ENCODE measurements around the gene ASGR1.
"Not testable (repeated sequence)": the region's sequence is repeated elsewhere in the genome, so short reads cannot be mapped to it uniquely, and the experiment has no call there.

ASGR1 gene

GRCh38 chr17:7126386-7126785 lies 52.8 kb downstream of the ASGR1 start:
- not testable (repeated sequence) for H3K27ac ChIP-seq (ENCODE audit: low read length); H3K27me3 ChIP-seq (ENCODE audit: low read depth, low read length); H3K4me3 ChIP-seq (ENCODE audit: low read depth in 1 of 2, low read length in 2 of 2); H3K9me3 ChIP-seq (ENCODE audit: control insufficient read depth in 1 of 2, low read length in 2 of 2); H3K4me1 ChIP-seq (ENCODE audit: control insufficient read depth in 1 of 2, insufficient read depth in 2 of 2, low read length in 2 of 2); H3K36me3 ChIP-seq (ENCODE audit: control insufficient read depth in 1 of 2, insufficient read depth in 2 of 2, low read length in 2 of 2)

GRCh38 chr17:7124923-7125322 lies 54.2 kb downstream of the ASGR1 start:
- Histone ChIP-seq H3K9me3 (ENCODE audit: control insufficient read depth in 1 of 2, low read length in 2 of 2) (no peaks in the 10 kb centered on the region), H3K36me3 (ENCODE audit: control insufficient read depth in 1 of 2, insufficient read depth in 2 of 2, low read length in 2 of 2) (no peaks in the 10 kb centered on the region), H3K27ac (ENCODE audit: low read length) (no peak overlapping the region), H3K4me3 (ENCODE audit: low read depth in 1 of 2, low read length in 2 of 2) (no peak overlapping the region), H3K4me1 (ENCODE audit: control insufficient read depth in 1 of 2, insufficient read depth in 2 of 2, low read length in 2 of 2) (no peaks in the 10 kb centered on the region), H3K27me3 (ENCODE audit: low read depth, low read length) (no peaks in the 10 kb centered on the region)

DNA sequence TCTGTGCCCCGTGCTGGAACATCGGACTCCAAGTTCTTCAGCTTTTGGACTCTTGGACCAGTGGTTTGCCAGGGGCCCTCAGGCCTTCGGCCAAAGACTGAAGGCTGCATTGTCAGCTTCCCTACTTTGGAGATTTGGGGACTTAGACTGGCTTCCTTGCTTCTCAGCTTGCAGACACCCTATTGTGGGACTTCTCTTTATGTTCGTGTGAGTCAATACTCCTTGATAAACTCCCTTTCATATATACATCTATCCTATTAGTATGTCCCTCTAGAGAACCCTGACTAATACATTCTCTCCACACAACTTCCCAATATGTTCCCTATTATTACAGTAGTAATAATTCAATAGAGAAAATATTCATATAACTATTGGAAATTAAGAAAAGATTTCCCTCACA lies 55.3 kb downstream of the ASGR1 start:
- no peaks in the 10 kb centered on the region for H3K9me3 ChIP-seq (ENCODE audit: control insufficient read depth in 1 of 2, low read length in 2 of 2)
- no peak overlapping the region for H3K27ac ChIP-seq (ENCODE audit: low read length)
- H3K27me3 ChIP-seq (ENCODE audit: low read depth, low read length): no peaks in the 10 kb centered on the region
- H3K4me3 ChIP-seq (ENCODE audit: low read depth in 1 of 2, low read length in 2 of 2): no peak overlapping the region
- H3K4me1 ChIP-seq (ENCODE audit: control insufficient read depth in 1 of 2, insufficient read depth in 2 of 2, low read length in 2 of 2): no peaks in the 10 kb centered on the region
- no peaks in the 10 kb centered on the region for H3K36me3 ChIP-seq (ENCODE audit: control insufficient read depth in 1 of 2, insufficient read depth in 2 of 2, low read length in 2 of 2)

All from muscle layer of duodenum (tissue), 2 donors.